ENCODE measurements around the gene GNS.
A peak's percentile ranks its signal among the peaks of the same experiment; 100 is the strongest.

GNS gene

DNA sequence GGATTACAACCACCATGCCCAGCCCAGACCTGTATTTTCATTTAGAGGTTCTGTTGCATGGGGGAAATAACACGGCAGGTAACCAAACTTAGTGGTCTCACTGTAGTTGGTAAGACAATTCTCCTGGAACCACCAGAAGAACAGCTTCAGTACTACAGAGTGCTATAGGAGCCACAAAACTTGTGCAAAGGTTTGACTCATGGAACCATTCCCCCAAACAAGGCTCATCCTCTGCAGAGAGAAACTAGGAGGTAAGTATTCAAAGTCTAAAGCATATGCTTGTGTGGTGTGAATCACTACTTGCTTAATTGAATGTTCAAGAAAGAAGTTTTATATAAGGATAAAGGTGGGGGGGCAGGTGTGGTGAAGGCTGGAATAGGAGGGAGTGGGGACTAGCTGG, 58.7 kb downstream of the GNS start:
- no peak overlapping the region for H3K4me3 ChIP-seq (ENCODE audit: low read depth, low read length)
- in situ Hi-C loops (cut with HindIII; ENCODE audit: low sequenced_read_pairs) = no loop called here
- TF ChIP-seq, protein P1, sequence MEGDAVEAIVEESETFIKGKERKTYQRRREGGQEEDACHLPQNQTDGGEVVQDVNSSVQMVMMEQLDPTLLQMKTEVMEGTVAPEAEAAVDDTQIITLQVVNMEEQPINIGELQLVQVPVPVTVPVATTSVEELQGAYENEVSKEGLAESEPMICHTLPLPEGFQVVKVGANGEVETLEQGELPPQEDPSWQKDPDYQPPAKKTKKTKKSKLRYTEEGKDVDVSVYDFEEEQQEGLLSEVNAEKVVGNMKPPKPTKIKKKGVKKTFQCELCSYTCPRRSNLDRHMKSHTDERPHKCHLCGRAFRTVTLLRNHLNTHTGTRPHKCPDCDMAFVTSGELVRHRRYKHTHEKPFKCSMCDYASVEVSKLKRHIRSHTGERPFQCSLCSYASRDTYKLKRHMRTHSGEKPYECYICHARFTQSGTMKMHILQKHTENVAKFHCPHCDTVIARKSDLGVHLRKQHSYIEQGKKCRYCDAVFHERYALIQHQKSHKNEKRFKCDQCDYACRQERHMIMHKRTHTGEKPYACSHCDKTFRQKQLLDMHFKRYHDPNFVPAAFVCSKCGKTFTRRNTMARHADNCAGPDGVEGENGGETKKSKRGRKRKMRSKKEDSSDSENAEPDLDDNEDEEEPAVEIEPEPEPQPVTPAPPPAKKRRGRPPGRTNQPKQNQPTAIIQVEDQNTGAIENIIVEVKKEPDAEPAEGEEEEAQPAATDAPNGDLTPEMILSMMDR (IDR thresholded peaks at IDR 0.05; ENCODE audit: low read depth, low read length, missing control alignments) = no peak
- DNase-seq (ENCODE audit: low read depth) = no peak

DNA sequence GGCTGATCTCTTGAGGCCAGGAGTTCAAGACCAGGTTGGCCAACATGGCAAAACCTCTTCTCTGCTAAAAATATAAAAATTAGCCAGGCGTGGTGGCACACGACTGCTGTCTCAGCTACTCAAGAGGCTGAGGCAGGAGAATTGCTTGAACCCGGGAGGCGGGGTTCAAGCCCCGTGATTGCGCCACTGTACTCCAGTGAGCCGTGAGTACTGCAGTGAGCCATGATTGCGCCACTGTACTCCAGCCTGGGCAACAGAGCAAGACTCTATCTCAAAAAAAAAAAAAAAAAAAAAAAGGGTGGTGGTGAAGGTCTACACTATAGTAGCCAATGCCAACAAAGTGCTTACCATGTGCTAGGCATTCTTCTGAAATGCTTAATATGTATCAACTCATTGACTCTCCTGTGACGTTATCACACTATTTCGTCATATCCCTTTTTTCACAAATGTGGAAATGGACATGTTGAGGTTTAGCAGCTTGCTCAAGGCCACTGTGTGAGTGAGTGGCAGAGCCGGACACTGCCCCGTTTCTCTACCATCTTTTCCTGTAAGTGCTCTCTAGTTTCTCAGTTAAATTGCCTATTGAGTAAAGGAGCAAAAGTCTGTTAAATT, 59.6 kb downstream of the GNS start:
- no peak for DNase-seq (ENCODE audit: low read depth)
- in situ Hi-C loops (cut with HindIII; ENCODE audit: low sequenced_read_pairs) = loop anchor here (5.0 kb wide), 1 partner anchor 152 kb away; no protein-coding TSS in a partner anchor

DNA sequence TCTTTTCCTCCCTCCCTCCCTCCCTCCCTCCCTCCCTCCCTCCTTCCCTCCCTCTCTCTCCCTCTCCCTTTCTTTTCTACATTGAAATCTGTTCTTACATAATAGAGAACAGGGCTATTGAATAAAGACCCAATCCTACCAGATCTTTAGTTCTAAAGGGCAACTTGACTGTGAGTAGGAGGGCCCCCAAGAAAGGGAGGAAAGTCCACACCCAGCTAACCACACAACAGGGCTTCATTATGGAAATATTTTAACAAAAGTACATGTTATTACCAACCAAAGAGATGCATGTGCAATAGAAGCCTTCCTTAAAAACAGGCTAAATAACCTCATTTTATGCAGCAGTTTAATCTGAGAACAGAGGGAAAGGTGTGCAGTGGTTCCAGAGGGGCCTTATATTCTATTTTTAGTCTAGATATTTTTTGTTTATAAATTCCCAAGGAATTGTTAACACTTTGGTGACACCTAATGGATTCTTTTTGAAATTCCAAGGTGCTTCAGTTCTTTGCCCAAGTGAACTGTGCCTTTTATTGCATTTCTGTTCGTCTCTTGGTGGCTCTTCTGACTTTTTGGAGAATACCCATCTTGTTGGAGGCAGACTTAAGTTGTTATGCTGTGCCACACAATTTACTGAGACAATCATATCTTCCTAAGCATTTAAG, 63.0 kb downstream of the GNS start:
- TF ChIP-seq, protein P1 (IDR thresholded peaks at IDR 0.05; ENCODE audit: low read depth, low read length, missing control alignments) = peak; percentile 35
- no peak for DNase-seq (ENCODE audit: low read depth)
- in situ Hi-C loops (cut with HindIII; ENCODE audit: low sequenced_read_pairs) = loop anchor here (5.0 kb wide), 1 partner anchor 149 kb away; no protein-coding TSS in a partner anchor
- no peak overlapping the region for H3K4me3 ChIP-seq (ENCODE audit: low read depth, low read length)

More for the DNA sequence above, 59.6 kb downstream of the GNS start:
- TF ChIP-seq, protein P1 (IDR thresholded peaks at IDR 0.05; ENCODE audit: low read depth, low read length, missing control alignments) = no peak
- H3K4me3 ChIP-seq (ENCODE audit: low read depth, low read length) = no peak overlapping the region

DNA sequence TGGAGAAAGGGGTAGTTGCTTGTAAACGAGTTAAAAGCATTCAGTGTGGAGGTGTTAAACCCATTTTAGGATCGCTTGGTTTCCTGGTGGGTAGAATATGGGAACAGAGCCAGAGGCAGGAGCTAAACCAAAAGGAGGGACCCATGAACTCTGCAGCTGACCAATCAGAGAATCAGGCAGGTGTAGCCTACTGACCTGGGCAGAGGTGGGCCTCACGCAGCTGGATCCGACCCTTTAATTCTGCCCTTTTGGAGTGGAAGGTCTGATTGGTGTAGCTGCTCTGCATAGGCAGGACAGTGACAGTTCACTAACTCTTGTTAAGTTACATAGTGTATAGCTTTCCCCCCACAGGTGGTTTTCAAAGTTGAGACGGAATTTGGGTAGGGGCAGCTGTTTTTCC, 63.7 kb downstream of the GNS start:
- DNase-seq (ENCODE audit: low read depth) = no peak
- in situ Hi-C loops (cut with HindIII; ENCODE audit: low sequenced_read_pairs) = loop anchor here (5.0 kb wide), 1 partner anchor 148 kb away; no protein-coding TSS in a partner anchor
- no peak overlapping the region for H3K4me3 ChIP-seq (ENCODE audit: low read depth, low read length)
- TF ChIP-seq, protein P1 (IDR thresholded peaks at IDR 0.05; ENCODE audit: low read depth, low read length, missing control alignments) = no peak

DNA sequence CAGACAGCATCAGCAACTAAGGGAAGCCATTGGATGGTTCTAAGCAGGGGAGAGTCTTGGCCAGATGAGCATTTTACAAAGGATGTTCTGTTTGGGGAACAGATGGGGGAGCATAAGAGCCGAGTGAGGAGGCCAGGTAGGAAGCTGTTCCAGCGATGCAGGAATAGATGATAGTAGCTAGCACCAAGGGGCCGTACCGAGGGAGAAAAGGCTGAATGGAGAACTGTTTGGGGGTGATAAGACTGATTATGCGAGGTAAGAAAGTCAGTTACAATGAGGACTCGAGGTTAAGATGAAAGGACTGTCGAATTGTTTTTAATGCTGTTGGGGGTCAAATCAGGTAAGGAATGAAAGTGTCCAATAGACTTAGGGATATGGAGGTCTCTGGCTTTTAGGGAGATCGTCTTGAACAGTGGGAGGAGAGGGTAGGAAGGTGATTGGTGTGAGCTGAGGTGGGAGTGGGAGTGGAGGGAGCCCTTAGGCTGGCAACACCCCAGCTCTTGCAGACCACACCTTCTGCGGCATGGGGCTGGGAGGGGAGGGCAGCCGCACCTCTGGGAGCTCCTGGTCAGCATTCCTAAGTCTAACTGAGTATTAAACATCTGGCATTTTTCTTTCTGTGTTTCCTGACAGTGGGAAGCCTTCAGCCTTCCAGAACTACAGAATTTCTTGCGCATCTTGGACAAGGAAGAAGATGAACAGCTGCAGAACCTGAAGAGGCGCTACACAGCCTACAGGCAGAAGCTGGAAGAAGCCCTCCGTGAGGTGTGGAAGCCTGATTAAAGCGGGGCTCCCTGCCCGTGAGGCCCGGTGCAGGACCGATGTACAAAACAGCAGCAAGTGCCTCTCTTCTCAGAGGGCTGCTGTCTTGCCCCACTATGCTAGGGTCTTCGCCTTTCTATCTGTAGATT, 64.8 kb downstream of the GNS start:
- in situ Hi-C loops (cut with HindIII; ENCODE audit: low sequenced_read_pairs) = loop anchor here (5.0 kb wide), 1 partner anchor 147 kb away; no protein-coding TSS in a partner anchor
- TF ChIP-seq, protein P1 (IDR thresholded peaks at IDR 0.05; ENCODE audit: low read depth, low read length, missing control alignments) = no peak
- DNase-seq (ENCODE audit: low read depth) = no peak
- no peak overlapping the region for H3K4me3 ChIP-seq (ENCODE audit: low read depth, low read length)

All from astrocyte of the cerebellum (primary cell).